Smooth muscle cell (in vitro differentiated cells): ENCODE measurements around the gene MDH1. TPM values are rescaled to one million over a fixed set of nuclear protein-coding genes. Genes with fewer than 3 reads are reported as not detected.
"Not testable (repeated sequence)": the region's sequence is repeated elsewhere in the genome, so short reads cannot be mapped to it uniquely, and the experiment has no call there.

ENCODE experiments used
- DNase-seq: peaks from one replicate; lab custom pipeline; 2025; ENCODE audit not compliant: unreplicated experiment; lab: John Stamatoyannopoulos, UW
- H2AFZ ChIP-seq: fragments of 200-600 bp; sonication (generic); 2 replicates; pipeline ENCODE4 v1.6.0; 2016; ENCODE audit warnings: antibody characterized with exemption, low read depth, mild to moderate bottlenecking
- H3F3A ChIP-seq: fragments of 200-600 bp; sonication (generic); 2 replicates; pipeline ENCODE4 v1.6.0; 2017; ENCODE audit warnings: antibody characterized with exemption, low read depth
- H3K27ac ChIP-seq: fragments of 200-600 bp; sonication (generic); 2 replicates; pipeline ENCODE4 v1.5.1; 2016; ENCODE audit warnings: low read depth, mild to moderate bottlenecking
- H3K27me3 ChIP-seq: fragments of 200-600 bp; sonication (generic); 2 replicates; pipeline ENCODE4 v1.6.1; 2016; ENCODE audit warnings: low read depth, mild to moderate bottlenecking
- H3K36me3 ChIP-seq: fragments of 200-600 bp; sonication (generic); 2 replicates; pipeline ENCODE4 v1.5.1; 2016; ENCODE audit warnings: low read depth
- H3K4me1 ChIP-seq: fragments of 200-600 bp; sonication (generic); 2 replicates; pipeline ENCODE4 v1.5.1; 2016; ENCODE audit warnings: low read depth
- H3K4me2 ChIP-seq: fragments of 200-600 bp; sonication (generic); 2 replicates; pipeline ENCODE4 v1.6.0; 2016; ENCODE audit warnings: mild to moderate bottlenecking
- H3K4me3 ChIP-seq: fragments of 200-600 bp; sonication (generic); 2 replicates; pipeline ENCODE4 v1.5.1; 2016; ENCODE audit warnings: mild to moderate bottlenecking
- H3K79me2 ChIP-seq: fragments of 200-600 bp; sonication (generic); 2 replicates; pipeline ENCODE4 v1.6.0; 2016; ENCODE audit warnings: low read depth, mild to moderate bottlenecking
- H3K9ac ChIP-seq: fragments of 200-600 bp; sonication (generic); 2 replicates; pipeline ENCODE4 v1.6.0; 2016; ENCODE audit warnings: low read depth
- H3K9me3 ChIP-seq: fragments of 200-600 bp; sonication (generic); replicated peaks from 2 replicates; pipeline ENCODE4 v1.5.1; 2016; ENCODE audit warnings: low read depth
- H4K20me1 ChIP-seq: fragments of 200-600 bp; sonication (generic); 2 replicates; pipeline ENCODE4 v1.6.0; 2016; ENCODE audit warnings: low read depth
- CTCF ChIP-seq: fragments of 200-600 bp; sonication (generic); IDR thresholded peaks from 2 replicates; pipeline ENCODE4 v1.5.1; 2017; ENCODE audit warnings: borderline replicate concordance, mild to moderate bottlenecking, antibody characterized with exemption; ENCODE audit not compliant: insufficient read depth, poor library complexity, severe bottlenecking
- WGBS: methylation state at CpG from one replicate; pipeline ENCODE4 v1.1.7; 2016; ENCODE audit warnings: low lambda C conversion rate; 5-methylcytosine and 5-hydroxymethylcytosine counted together
- polyA plus RNA-seq: library from polyadenylated mRNA; unstranded; fragments of >200 nt; fragmentation: Nextera tagmentation; extraction: Ambion mirVana; gene quantifications from 2 replicates; pipeline ENCODE4 v1.2.1, GENCODE V29; 2016
- total RNA-seq: library from RNA; depleted of rRNA; stranded (reverse); fragments of >200 nt; gene quantifications from 2 replicates; pipeline ENCODE4 v1.2.3, GENCODE V29; 2014

Gene MDH1
- total and polyA plus RNA-seq, 2 experiments from 2014 or later, result 275 to 290 TPM

- Histone ChIP-seq H3K4me2 (no peak overlapping the region), H3K27ac (no peak overlapping the region), H3K36me3 (peaks cover 13% of the 10 kb centered on the region), H3K9me3 (no peaks in the 10 kb centered on the region), H3K4me1 (peaks cover 3% of the 10 kb centered on the region), H3K79me2 (peaks cover 57% of the 10 kb centered on the region), H3F3A (no peaks in the 10 kb centered on the region), H2AFZ (no peak overlapping the region), H3K4me3 (no peak overlapping the region), H4K20me1 (peaks cover 47% of the 10 kb centered on the region), H3K27me3 (no peaks in the 10 kb centered on the region), H3K9ac (no peak overlapping the region)
- 97% methylated on average over 2 of the region's 2 CpGs for WGBS
- no peak for DNase-seq
- no peak for TF ChIP-seq CTCF
Measured at GRCh38 chr2:63596401-63596883, 7.7 kb downstream of the MDH1 start.

- TF ChIP-seq CTCF, result no peak
- no peak overlapping the region for H3K4me3 ChIP-seq
- no peaks in the 10 kb centered on the region for H3K9me3 ChIP-seq
- no peak overlapping the region for H3K4me2 ChIP-seq
- peaks cover 18% of the 10 kb centered on the region for H3K36me3 ChIP-seq
- DNase-seq, result no peak
- peaks cover 29% of the 10 kb centered on the region for H4K20me1 ChIP-seq
- H2AFZ ChIP-seq, result no peak overlapping the region
- H3K79me2 ChIP-seq, result peaks cover 32% of the 10 kb centered on the region
- H3F3A ChIP-seq, result no peaks in the 10 kb centered on the region
- no peaks in the 10 kb centered on the region for H3K4me1 ChIP-seq
- 89% methylated on average over 2 of the region's 2 CpGs for WGBS
- no peaks in the 10 kb centered on the region for H3K27me3 ChIP-seq
- H3K9ac ChIP-seq, result no peak overlapping the region
- no peak overlapping the region for H3K27ac ChIP-seq
Measured at GRCh38 chr2:63598981-63599380, 10.2 kb downstream of the MDH1 start.

GRCh38 chr2:63600881-63601460 lies 12.2 kb downstream of the MDH1 start:
- Histone ChIP-seq H3F3A (peaks cover 3% of the 10 kb centered on the region), H3K27ac (peak overlapping the region; percentile 21), H3K27me3 (no peaks in the 10 kb centered on the region), H2AFZ (no peak overlapping the region), H3K9me3 (no peaks in the 10 kb centered on the region), H3K4me3 (no peak overlapping the region), H3K4me2 (no peak overlapping the region), H3K79me2 (peaks cover 15% of the 10 kb centered on the region), H3K4me1 (no peaks in the 10 kb centered on the region), H3K36me3 (peaks cover 25% of the 10 kb centered on the region), H3K9ac (no peak overlapping the region), H4K20me1 (peaks cover 15% of the 10 kb centered on the region)
- no peak for TF ChIP-seq CTCF
- no peak for DNase-seq
- 74% methylated on average over 1 of the region's 1 CpG for WGBS

- Histone ChIP-seq H3F3A (peaks cover 16% of the 10 kb centered on the region), H3K79me2 (no peaks in the 10 kb centered on the region), H3K4me2 (no peak overlapping the region), H3K36me3 (peaks cover 35% of the 10 kb centered on the region), H3K27ac (no peak overlapping the region), H3K9ac (no peak overlapping the region), H3K4me3 (no peak overlapping the region), H4K20me1 (no peaks in the 10 kb centered on the region), H3K4me1 (no peaks in the 10 kb centered on the region), H3K27me3 (no peaks in the 10 kb centered on the region), H2AFZ (no peak overlapping the region), H3K9me3 (no peaks in the 10 kb centered on the region)
- 85% methylated on average over 4 of the region's 4 CpGs for WGBS
- DNase-seq, result no peak
- no peak for TF ChIP-seq CTCF
Measured at GRCh38 chr2:63604666-63605065, 15.9 kb downstream of the MDH1 start.

GRCh38 chr2:63608865-63609264 lies 20.1 kb downstream of the MDH1 start:
- not testable (repeated sequence) for H3K4me2 ChIP-seq, DNase-seq, H3K79me2 ChIP-seq, H3K4me1 ChIP-seq, H3K27ac ChIP-seq, H3K4me3 ChIP-seq, H3K27me3 ChIP-seq, H4K20me1 ChIP-seq, H3K9me3 ChIP-seq, H3K9ac ChIP-seq, H2AFZ ChIP-seq
- Histone ChIP-seq H3F3A (peaks cover 19% of the 10 kb centered on the region), H3K36me3 (peaks cover 27% of the 10 kb centered on the region)
- 58% methylated on average over 8 of the region's 8 CpGs for WGBS
